HepG2 (cell line): ENCODE measurements around the gene ZNF217. TPM values are rescaled to one million over a fixed set of nuclear protein-coding genes. Genes with fewer than 3 reads are reported as not detected.
A peak's percentile ranks its signal among the peaks of the same experiment; 100 is the strongest.

Experiments used
- AGO1 ChIP-seq: fragments of 200-400 bp; formaldehyde crosslinking; IDR thresholded peaks from 2 replicates; pipeline ENCODE4 v1.6.1; 2017; ENCODE audit warnings: mild to moderate bottlenecking, low read depth, low read length, moderate library complexity; ENCODE audit not compliant: poor library complexity, severe bottlenecking
- AKAP8 ChIP-seq: sonication (generic); formaldehyde crosslinking; IDR thresholded peaks from 2 replicates; pipeline ENCODE4 v1.5.1; 2020; ENCODE audit warnings: mild to moderate bottlenecking, missing genetic modification reagents
- HNRNPUL1 ChIP-seq: fragments of 200-400 bp; formaldehyde crosslinking; IDR thresholded peaks from 2 replicates; pipeline ENCODE4 v1.6.1; 2017; ENCODE audit warnings: low read depth, mild to moderate bottlenecking, low read length, moderate library complexity
- IKZF1 ChIP-seq: fragments of 450-650 bp; IDR thresholded peaks from 2 replicates; pipeline ENCODE4 v1.7.1; 2016
- KDM3A ChIP-seq: IDR thresholded peaks from 2 replicates; pipeline ENCODE4 v1.6.1; 2018; ENCODE audit warnings: low read depth, missing compliant biosample characterization
- MLLT10 ChIP-seq: sonication (generic); formaldehyde crosslinking; IDR thresholded peaks from 2 replicates; pipeline ENCODE4 v1.4.0; 2020; ENCODE audit warnings: missing genetic modification reagents
- NFE2L1 ChIP-seq: sonication (generic); formaldehyde crosslinking; IDR thresholded peaks from 2 replicates; pipeline ENCODE4 v1.4.0; 2020; ENCODE audit warnings: missing genetic modification reagents, mild to moderate bottlenecking, borderline replicate concordance
- NFYC ChIP-seq: IDR thresholded peaks from 2 replicates; pipeline ENCODE4 v1.6.1; 2016; ENCODE audit warnings: missing genetic modification reagents, missing compliant biosample characterization
- PHF21A ChIP-seq: sonication (generic); formaldehyde crosslinking; IDR thresholded peaks from 2 replicates; pipeline ENCODE4 v1.5.0; 2020; ENCODE audit warnings: mild to moderate bottlenecking, missing genetic modification reagents
- PLSCR1 ChIP-seq: sonication (generic); formaldehyde crosslinking; IDR thresholded peaks from 2 replicates; pipeline ENCODE4 v1.5.0; 2020; ENCODE audit warnings: missing genetic modification reagents, mild to moderate bottlenecking, borderline replicate concordance
- POLR2AphosphoS5 ChIP-seq: IDR thresholded peaks from 2 replicates; pipeline ENCODE4 v1.6.1; 2012; ENCODE audit warnings: low read depth, low read length
- PRDM15 ChIP-seq: sonication (generic); formaldehyde crosslinking; IDR thresholded peaks from 2 replicates; pipeline ENCODE4 v1.4.0; 2020; ENCODE audit warnings: missing genetic modification reagents
- RCOR2 ChIP-seq: IDR thresholded peaks from 2 replicates; pipeline ENCODE4 v1.6.1; 2016; ENCODE audit warnings: missing biosample characterization, missing genetic modification reagents
- RNF2 ChIP-seq: fragments of 450-650 bp; conservative IDR thresholded peaks from 2 replicates; pipeline ENCODE4 v1.6.1; 2016; ENCODE audit warnings: low read depth
- SATB2 ChIP-seq: sonication (generic); formaldehyde crosslinking; IDR thresholded peaks from 2 replicates; pipeline ENCODE4 v1.5.0; 2020; ENCODE audit warnings: missing genetic modification reagents
- SUZ12 ChIP-seq: fragments of 150-350 bp; IDR thresholded peaks from 2 replicates; pipeline ENCODE4 v1.6.1; 2014; ENCODE audit warnings: low read depth, low read length
- THAP7 ChIP-seq: sonication (generic); formaldehyde crosslinking; IDR thresholded peaks from 2 replicates; pipeline ENCODE4 v1.8.1; 2023; ENCODE audit warnings: mild to moderate bottlenecking, missing genetic modification reagents
- ZNF431 ChIP-seq: sonication (generic); formaldehyde crosslinking; IDR thresholded peaks from 2 replicates; pipeline ENCODE4 v1.9.0; 2022; ENCODE audit warnings: missing genetic modification reagents, low read depth, mild to moderate bottlenecking, borderline replicate concordance
- ZNF777 ChIP-seq: sonication (generic); formaldehyde crosslinking; IDR thresholded peaks from 2 replicates; pipeline ENCODE4 v1.4.0; 2020; ENCODE audit warnings: missing genetic modification reagents
- ZNF781 ChIP-seq: sonication (generic); formaldehyde crosslinking; IDR thresholded peaks from 2 replicates; pipeline ENCODE4 v1.5.1; 2020; ENCODE audit warnings: borderline replicate concordance, mild to moderate bottlenecking, missing genetic modification reagents; ENCODE audit errors: not compliant biosample characterization
- ZSCAN12 ChIP-seq: sonication (generic); formaldehyde crosslinking; IDR thresholded peaks from 2 replicates; pipeline ENCODE4 v1.9.0; 2021; ENCODE audit warnings: mild to moderate bottlenecking, missing genetic modification reagents
- polyA plus RNA-seq, 8 experiments: library from polyadenylated mRNA; depleted of rRNA in 3 of 8; stranded (reverse) in 7 of 8; unstranded in 1 of 8; fragments of >200 nt; fragmentation: Illumina TruSeq in 4 of 8; extraction: Trizol in 4 of 8; gene quantifications; 2 replicates each; pipeline versions ENCODE4 v1.2.1 to v1.2.3, GENCODE V29; 2011 to 2016; ENCODE audit warnings: low read depth in 4 of 8, missing spikeins in 1 of 8, mixed read lengths in 1 of 8; ENCODE audit not compliant: insufficient read depth in 1 of 8
- total RNA-seq, 5 experiments: library from RNA; depleted of rRNA; stranded (reverse); fragments of >200 nt; fragmentation: Illumina TruSeq; extraction: Trizol; gene quantifications; 2 replicates each; pipeline ENCODE4 v1.2.3, GENCODE V29; 2016; ENCODE audit warnings: low read depth in 1 of 5
- TF ChIP-seq, protein P1 (sequence below): sonication (generic); formaldehyde crosslinking; IDR thresholded peaks from 2 replicates; pipeline ENCODE4 v1.8.1; 2023; ENCODE audit warnings: mild to moderate bottlenecking, missing genetic modification reagents
- TF ChIP-seq, protein P2 (sequence below): IDR thresholded peaks from 2 replicates; pipeline ENCODE4 v1.6.1; 2016; ENCODE audit warnings: mild to moderate bottlenecking

Gene ZNF217
- total and polyA plus RNA-seq, 2 of the 13 experiments (the other 11 are each of a cell fraction or from before 2014, with no cell fraction given): 22.3 to 29.8 TPM

DNA sequence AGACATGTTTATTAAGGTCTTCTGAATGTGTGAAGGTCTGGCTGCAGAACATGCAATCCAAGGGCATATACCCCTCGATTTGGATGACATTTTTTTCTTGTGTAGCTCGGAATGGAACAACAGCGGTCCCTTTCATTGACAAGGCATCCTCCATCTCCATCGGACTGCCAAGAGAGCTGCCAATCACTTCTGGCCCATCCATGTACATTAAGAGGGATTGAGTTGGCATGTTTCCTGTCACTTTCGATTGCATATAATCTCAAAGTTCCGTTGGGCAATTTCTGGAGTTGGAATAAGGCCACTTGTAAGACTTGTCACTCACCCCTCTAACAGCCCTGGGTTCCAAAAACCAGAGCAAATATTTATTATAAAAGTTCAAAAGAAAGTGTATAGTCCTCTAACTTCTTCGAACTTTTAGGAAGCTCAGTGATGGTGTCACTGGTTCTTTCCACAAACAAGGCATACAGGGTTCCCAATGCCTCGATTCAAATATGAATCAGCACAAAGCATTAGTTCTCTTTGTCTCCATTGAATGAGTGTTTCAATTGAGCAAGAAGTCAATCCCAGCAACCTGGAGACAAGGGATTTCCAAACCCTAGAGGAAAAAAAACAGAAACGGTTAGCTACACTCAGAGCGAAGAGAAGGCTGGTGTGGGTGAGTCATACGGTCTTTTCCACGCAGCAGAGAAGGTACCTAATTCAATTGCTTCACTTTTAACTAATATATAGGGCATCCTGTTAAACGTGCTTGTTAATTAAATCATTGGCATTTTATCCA, 10.9 kb downstream of the ZNF217 start (continued):
- no peak for TF ChIP-seq PLSCR1 (CRISPR knock-in tag)
- TF ChIP-seq POLR2AphosphoS5: no peak
- TF ChIP-seq SATB2 (CRISPR knock-in tag): 0 out of 2 replicates have a peak, but pooled peaks have one; percentile 57
- no peak for TF ChIP-seq ZNF777 (CRISPR knock-in tag)
- no peak for TF ChIP-seq NFYC (CRISPR knock-in tag)
- no peak for TF ChIP-seq PHF21A (CRISPR knock-in tag)
- no peak for TF ChIP-seq NFE2L1
- TF ChIP-seq ZNF431 (CRISPR knock-in tag): no peak
- TF ChIP-seq, protein P1, sequence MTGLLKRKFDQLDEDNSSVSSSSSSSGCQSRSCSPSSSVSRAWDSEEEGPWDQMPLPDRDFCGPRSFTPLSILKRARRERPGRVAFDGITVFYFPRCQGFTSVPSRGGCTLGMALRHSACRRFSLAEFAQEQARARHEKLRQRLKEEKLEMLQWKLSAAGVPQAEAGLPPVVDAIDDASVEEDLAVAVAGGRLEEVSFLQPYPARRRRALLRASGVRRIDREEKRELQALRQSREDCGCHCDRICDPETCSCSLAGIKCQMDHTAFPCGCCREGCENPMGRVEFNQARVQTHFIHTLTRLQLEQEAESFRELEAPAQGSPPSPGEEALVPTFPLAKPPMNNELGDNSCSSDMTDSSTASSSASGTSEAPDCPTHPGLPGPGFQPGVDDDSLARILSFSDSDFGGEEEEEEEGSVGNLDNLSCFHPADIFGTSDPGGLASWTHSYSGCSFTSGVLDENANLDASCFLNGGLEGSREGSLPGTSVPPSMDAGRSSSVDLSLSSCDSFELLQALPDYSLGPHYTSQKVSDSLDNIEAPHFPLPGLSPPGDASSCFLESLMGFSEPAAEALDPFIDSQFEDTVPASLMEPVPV (CRISPR knock-in tag): no peak
- TF ChIP-seq AKAP8 (CRISPR knock-in tag): no peak
- no peak for TF ChIP-seq PRDM15 (CRISPR knock-in tag)
- no peak for TF ChIP-seq RNF2
- TF ChIP-seq, protein P2, sequence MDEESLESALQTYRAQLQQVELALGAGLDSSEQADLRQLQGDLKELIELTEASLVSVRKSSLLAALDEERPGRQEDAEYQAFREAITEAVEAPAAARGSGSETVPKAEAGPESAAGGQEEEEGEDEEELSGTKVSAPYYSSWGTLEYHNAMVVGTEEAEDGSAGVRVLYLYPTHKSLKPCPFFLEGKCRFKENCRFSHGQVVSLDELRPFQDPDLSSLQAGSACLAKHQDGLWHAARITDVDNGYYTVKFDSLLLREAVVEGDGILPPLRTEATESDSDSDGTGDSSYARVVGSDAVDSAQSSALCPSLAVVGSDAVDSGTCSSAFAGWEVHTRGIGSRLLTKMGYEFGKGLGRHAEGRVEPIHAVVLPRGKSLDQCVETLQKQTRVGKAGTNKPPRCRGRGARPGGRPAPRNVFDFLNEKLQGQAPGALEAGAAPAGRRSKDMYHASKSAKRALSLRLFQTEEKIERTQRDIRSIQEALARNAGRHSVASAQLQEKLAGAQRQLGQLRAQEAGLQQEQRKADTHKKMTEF: no peak
- TF ChIP-seq SUZ12: no peak
- no peak for TF ChIP-seq RCOR2 (CRISPR knock-in tag)
- no peak for TF ChIP-seq ZNF781
- TF ChIP-seq MLLT10 (CRISPR knock-in tag): no peak
- TF ChIP-seq ZSCAN12 (CRISPR knock-in tag): no peak
- no peak for TF ChIP-seq THAP7 (CRISPR knock-in tag)
- no peak for TF ChIP-seq HNRNPUL1
- no peak for TF ChIP-seq KDM3A (CRISPR knock-in tag)
- TF ChIP-seq AGO1: no peak
- no peak for TF ChIP-seq IKZF1
